ENCODE measurements around the gene STK25.

STK25 gene

GRCh38 chr2:241517297-241517696 is 8.9 kb upstream of the STK25 start:
- Histone ChIP-seq H3K9me3 (ENCODE audit: low read depth, low read length) (no peaks in the 10 kb centered on the region), H3K4me3 (no peak overlapping the region), H3K36me3 (ENCODE audit: insufficient read depth, low read length) (no peaks in the 10 kb centered on the region), H3K9ac (ENCODE audit: insufficient read length) (no peak overlapping the region), H3K27ac (no peak overlapping the region)
- TF ChIP-seq FOXP2 (optimal IDR thresholded peaks at IDR 0.05; ENCODE audit: control extremely low read depth, extremely low read length, insufficient read depth) (no peak), EZH2 (IDR thresholded peaks at IDR 0.05) (no peak), POLR2AphosphoS5 (IDR thresholded peaks at IDR 0.05; ENCODE audit: borderline replicate concordance, low read depth, low read length) (no peak)
- no peak for DNase-seq (ENCODE audit: low read depth, low spot score)

GRCh38 chr2:241516520-241516965 is 8.2 kb upstream of the STK25 start:
- H3K4me3 ChIP-seq = no peak overlapping the region
- H3K9me3 ChIP-seq (ENCODE audit: low read depth, low read length) = no peaks in the 10 kb centered on the region
- H3K9ac ChIP-seq (ENCODE audit: insufficient read length) = no peak overlapping the region
- H3K36me3 ChIP-seq (ENCODE audit: insufficient read depth, low read length) = no peaks in the 10 kb centered on the region
- DNase-seq (ENCODE audit: low read depth, low spot score) = no peak
- no peak for TF ChIP-seq FOXP2 (optimal IDR thresholded peaks at IDR 0.05; ENCODE audit: control extremely low read depth, extremely low read length, insufficient read depth)
- TF ChIP-seq POLR2AphosphoS5 (IDR thresholded peaks at IDR 0.05; ENCODE audit: borderline replicate concordance, low read depth, low read length) = no peak
- TF ChIP-seq EZH2 (IDR thresholded peaks at IDR 0.05) = no peak
- no peak overlapping the region for H3K27ac ChIP-seq

- no peak for DNase-seq (ENCODE audit: low read depth, low spot score)
- Histone ChIP-seq H3K9ac (ENCODE audit: insufficient read length) (no peak overlapping the region), H3K4me3 (no peak overlapping the region), H3K27ac (peak overlapping the region; percentile 15; the same call in 1 of the 2 replicates), H3K9me3 (ENCODE audit: low read depth, low read length) (no peaks in the 10 kb centered on the region), H3K36me3 (ENCODE audit: insufficient read depth, low read length) (no peaks in the 10 kb centered on the region)
- no peak for TF ChIP-seq EZH2 (IDR thresholded peaks at IDR 0.05)
- TF ChIP-seq FOXP2 (optimal IDR thresholded peaks at IDR 0.05; ENCODE audit: control extremely low read depth, extremely low read length, insufficient read depth) = no peak
Observed at GRCh38 chr2:241514986-241515737, 6.8 kb upstream of the STK25 start.

GRCh38 chr2:241514553-241514952 is 6.2 kb upstream of the STK25 start:
- Histone ChIP-seq H3K9ac (ENCODE audit: insufficient read length) (no peak overlapping the region), H3K27ac (no peak overlapping the region), H3K9me3 (ENCODE audit: low read depth, low read length) (no peaks in the 10 kb centered on the region), H3K36me3 (ENCODE audit: insufficient read depth, low read length) (no peaks in the 10 kb centered on the region), H3K4me3 (no peak overlapping the region)
- no peak for DNase-seq (ENCODE audit: low read depth, low spot score)
- TF ChIP-seq POLR2AphosphoS5 (IDR thresholded peaks at IDR 0.05; ENCODE audit: borderline replicate concordance, low read depth, low read length) (no peak), FOXP2 (optimal IDR thresholded peaks at IDR 0.05; ENCODE audit: control extremely low read depth, extremely low read length, insufficient read depth) (no peak), EZH2 (IDR thresholded peaks at IDR 0.05) (no peak)

- Histone ChIP-seq H3K36me3 (ENCODE audit: insufficient read depth, low read length) (no peaks in the 10 kb centered on the region), H3K4me3 (no peak overlapping the region), H3K9ac (ENCODE audit: insufficient read length) (no peak overlapping the region), H3K9me3 (ENCODE audit: low read depth, low read length) (no peaks in the 10 kb centered on the region), H3K27ac (no peak overlapping the region)
- no peak for DNase-seq (ENCODE audit: low read depth, low spot score)
- TF ChIP-seq FOXP2 (optimal IDR thresholded peaks at IDR 0.05; ENCODE audit: control extremely low read depth, extremely low read length, insufficient read depth) = no peak
- no peak for TF ChIP-seq EZH2 (IDR thresholded peaks at IDR 0.05)
- TF ChIP-seq POLR2AphosphoS5 (IDR thresholded peaks at IDR 0.05; ENCODE audit: borderline replicate concordance, low read depth, low read length) = no peak
Observed at GRCh38 chr2:241511091-241511741, 2.8 kb upstream of the STK25 start.

GRCh38 chr2:241509155-241509784 is 886 bp upstream of the STK25 start:
- Histone ChIP-seq H3K27ac (peak overlapping the region; percentile 85), H3K9ac (ENCODE audit: insufficient read length) (peak overlapping the region; percentile 73), H3K9me3 (ENCODE audit: low read depth, low read length) (no peaks in the 10 kb centered on the region), H3K36me3 (ENCODE audit: insufficient read depth, low read length) (peaks cover under 1% of the 10 kb centered on the region; the same call in 1 of the 2 replicates), H3K4me3 (peak overlapping the region; percentile 83)
- TF ChIP-seq POLR2AphosphoS5 (IDR thresholded peaks at IDR 0.05; ENCODE audit: borderline replicate concordance, low read depth, low read length) (no peak), FOXP2 (optimal IDR thresholded peaks at IDR 0.05; ENCODE audit: control extremely low read depth, extremely low read length, insufficient read depth) (no peak), EZH2 (IDR thresholded peaks at IDR 0.05) (no peak)
- DNase-seq (ENCODE audit: low read depth, low spot score) = no peak

GRCh38 chr2:241507430-241508239 is 749 bp downstream of the STK25 start:
- no peak for DNase-seq (ENCODE audit: low read depth, low spot score)
- H3K36me3 ChIP-seq (ENCODE audit: insufficient read depth, low read length) = peaks cover 4% of the 10 kb centered on the region; the same call in 1 of the 2 replicates
- TF ChIP-seq FOXP2 (optimal IDR thresholded peaks at IDR 0.05; ENCODE audit: control extremely low read depth, extremely low read length, insufficient read depth) (no peak), POLR2AphosphoS5 (IDR thresholded peaks at IDR 0.05; ENCODE audit: borderline replicate concordance, low read depth, low read length) (no peak), EZH2 (IDR thresholded peaks at IDR 0.05) (no peak)
- no peaks in the 10 kb centered on the region for H3K9me3 ChIP-seq (ENCODE audit: low read depth, low read length)
- no peak overlapping the region for H3K27ac ChIP-seq
- H3K9ac ChIP-seq (ENCODE audit: insufficient read length) = peak overlapping the region; percentile 82
- H3K4me3 ChIP-seq = peak overlapping the region; percentile 83
